DND-41 (cell line): ENCODE data around the gene ALG3.

ENCODE experiments used
- EZH2 ChIP-seq: IDR thresholded peaks from 3 replicates; pipeline ENCODE4 v1.6.1; 2012; ENCODE audit warnings: borderline replicate concordance, low read depth, mild to moderate bottlenecking, moderate library complexity, low read length, inconsistent platforms; ENCODE audit not compliant: severe bottlenecking
- TF ChIP-seq, protein P1 (sequence below): IDR thresholded peaks from 2 replicates; pipeline ENCODE4 v1.5.1; 2012; ENCODE audit warnings: borderline replicate concordance, low read length, moderate library complexity, mild to moderate bottlenecking; ENCODE audit not compliant: poor library complexity, severe bottlenecking; ENCODE audit errors: extremely low read depth

DNA sequence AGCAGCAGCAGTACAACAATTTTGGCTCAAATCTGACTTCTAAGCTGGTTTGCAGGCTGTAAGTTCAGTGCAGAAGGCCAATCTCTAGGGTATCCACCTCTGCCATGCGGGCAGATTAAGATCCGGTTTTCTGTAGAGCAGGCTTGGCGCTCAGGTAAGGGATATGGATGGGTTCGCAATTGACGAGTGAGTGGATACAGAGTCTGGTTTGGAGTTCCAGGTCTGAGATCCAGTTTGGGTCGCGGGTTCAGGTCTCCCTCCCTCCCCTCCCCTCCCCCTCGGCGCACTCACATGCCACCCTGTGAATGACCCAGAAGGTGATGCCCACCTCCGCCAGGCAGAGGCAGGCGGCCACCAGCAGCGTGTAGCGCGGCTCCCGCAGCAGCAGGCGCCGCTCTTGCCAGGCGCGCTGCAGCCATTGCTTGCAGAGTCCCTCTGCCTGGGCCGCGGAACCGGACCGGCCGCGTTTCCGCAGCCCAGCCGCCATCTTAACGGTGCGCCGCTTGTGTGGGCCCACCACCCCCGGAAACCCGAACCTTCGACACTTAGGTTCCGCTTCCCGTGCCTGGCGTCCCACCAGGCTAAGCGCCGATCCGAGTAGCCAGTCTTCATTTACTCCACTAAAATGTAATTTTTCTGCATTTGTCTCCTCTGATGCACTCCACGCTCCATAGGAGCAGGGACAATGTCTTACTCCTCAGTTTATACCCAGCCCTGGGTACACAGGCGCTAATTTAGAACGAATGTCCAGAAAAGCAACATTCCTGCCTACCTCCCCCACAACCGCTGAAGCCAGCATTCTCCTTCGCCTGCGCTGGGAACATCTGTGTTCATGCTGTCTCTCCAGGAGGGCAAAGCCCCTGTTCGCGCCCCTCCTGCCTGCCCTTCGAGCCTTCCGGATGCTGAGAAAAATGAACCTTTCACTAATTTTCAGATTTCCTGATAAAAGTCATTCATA is at the start of gene ALG3:
- TF ChIP-seq, protein P1, sequence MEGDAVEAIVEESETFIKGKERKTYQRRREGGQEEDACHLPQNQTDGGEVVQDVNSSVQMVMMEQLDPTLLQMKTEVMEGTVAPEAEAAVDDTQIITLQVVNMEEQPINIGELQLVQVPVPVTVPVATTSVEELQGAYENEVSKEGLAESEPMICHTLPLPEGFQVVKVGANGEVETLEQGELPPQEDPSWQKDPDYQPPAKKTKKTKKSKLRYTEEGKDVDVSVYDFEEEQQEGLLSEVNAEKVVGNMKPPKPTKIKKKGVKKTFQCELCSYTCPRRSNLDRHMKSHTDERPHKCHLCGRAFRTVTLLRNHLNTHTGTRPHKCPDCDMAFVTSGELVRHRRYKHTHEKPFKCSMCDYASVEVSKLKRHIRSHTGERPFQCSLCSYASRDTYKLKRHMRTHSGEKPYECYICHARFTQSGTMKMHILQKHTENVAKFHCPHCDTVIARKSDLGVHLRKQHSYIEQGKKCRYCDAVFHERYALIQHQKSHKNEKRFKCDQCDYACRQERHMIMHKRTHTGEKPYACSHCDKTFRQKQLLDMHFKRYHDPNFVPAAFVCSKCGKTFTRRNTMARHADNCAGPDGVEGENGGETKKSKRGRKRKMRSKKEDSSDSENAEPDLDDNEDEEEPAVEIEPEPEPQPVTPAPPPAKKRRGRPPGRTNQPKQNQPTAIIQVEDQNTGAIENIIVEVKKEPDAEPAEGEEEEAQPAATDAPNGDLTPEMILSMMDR = no peak
- TF ChIP-seq EZH2 = no peak
